HCT116 (cell line): ENCODE data around the gene PRKCD. TPM values are rescaled to one million over a fixed set of nuclear protein-coding genes. Genes with fewer than 3 reads are reported as not detected.

Experiments used
- ATAC-seq: fragments of 200-7000 bp; cut with Tn5 transposase; 2 replicates; pipeline ENCODE4 v1.9.1; 2020; ENCODE audit warnings: mild to moderate bottlenecking, moderate library complexity
- BruUV-seq: library from RNA; stranded (reverse); fragments of 400-500 nt; replicated peaks from 2 replicates; lab custom pipeline; 2021; lab: Mats Ljungman, UMichigan
- CTCF ChIA-PET: fragments of 300-600 bp; sonication (Branson Sonifier 250); formaldehyde crosslinking; loops from one replicate; lab custom pipeline; 2021; ENCODE audit warnings: antibody characterized with exemption; lab: Charles Lee
- POLR2A ChIA-PET: fragments of 300-600, 350-600 bp; sonication (Branson Sonifier 250); formaldehyde crosslinking; loops from one replicate; lab custom pipeline; 2021; ENCODE audit warnings: antibody characterized with exemption; lab: Charles Lee
- RAD21 ChIA-PET, 2 experiments: fragments of 300-600 bp; sonication (Branson Sonifier 250); formaldehyde crosslinking; loops; one replicate each; lab custom pipeline; 2023; ENCODE audit warnings: low total read pairs in 2 of 2; ENCODE audit not compliant: uncharacterized antibody in 2 of 2, unreplicated experiment in 2 of 2, low non-redundant PET in 1 of 2; lab: Charles Lee
- DNase-seq: peaks from one replicate; pipeline ENCODE4 v3.0.0-alpha.2; 2010; ENCODE audit warnings: low read depth, low spot score
- H2AFZ ChIP-seq: fragments of 200-600 bp; shearing (Covaris generic), sonication (generic); 2 replicates; pipeline ENCODE4 v1.6.1; 2017; ENCODE audit warnings: low read depth, mixed run types, mixed read lengths, antibody characterized with exemption, low read length; ENCODE audit not compliant: poor library complexity, severe bottlenecking
- H3K27ac ChIP-seq: 2 replicates; pipeline ENCODE4 v1.5.1; 2012; ENCODE audit warnings: low read depth, low read length
- H3K27me3 ChIP-seq: fragments of 200-600 bp; sonication (generic); 2 replicates; pipeline ENCODE4 v1.6.1; 2016; ENCODE audit warnings: mixed run types, low read length, mixed read lengths; ENCODE audit not compliant: insufficient read depth
- H3K36me3 ChIP-seq, 2 experiments: fragments of 200-500 bp in 1 of 2; fragments of 200-600 bp in 1 of 2; sonication (Bioruptor generic) in 1 of 2; sonication (generic) in 1 of 2; 2 replicates each; pipeline versions ENCODE4 v1.5.1 to v1.6.1; 2014 to 2016; ENCODE audit warnings: low read length in 2 of 2, inconsistent platforms in 1 of 2, mixed read lengths in 1 of 2, mixed run types in 1 of 2; ENCODE audit not compliant: insufficient read depth in 2 of 2, control insufficient read depth in 1 of 2
- H3K4me1 ChIP-seq, 2 experiments: fragments of 200-600 bp in 1 of 2; sonication (generic) in 1 of 2; 2 replicates each; pipeline versions ENCODE4 v1.5.1 to v1.6.1; 2012 to 2017; ENCODE audit warnings: low read length in 2 of 2, inconsistent platforms in 1 of 2, mild to moderate bottlenecking in 1 of 2, mixed read lengths in 1 of 2, mixed run types in 1 of 2, moderate library complexity in 1 of 2; ENCODE audit not compliant: insufficient read depth in 2 of 2, control insufficient read depth in 1 of 2
- H3K4me2 ChIP-seq: fragments of 200-600 bp; sonication (generic); 2 replicates; pipeline ENCODE4 v1.6.1; 2017; ENCODE audit warnings: mixed run types, low read length, mixed read lengths
- H3K4me3 ChIP-seq, 2 experiments: fragments of 200-600 bp in 1 of 2; sonication (generic) in 1 of 2; replicated peaks in 1 of 2; 2 replicates each; pipeline ENCODE4 v1.5.1; 2011 to 2016; ENCODE audit warnings: low read length in 2 of 2, control low read depth in 1 of 2, low read depth in 1 of 2, mild to moderate bottlenecking in 1 of 2, mixed read lengths in 1 of 2, mixed run types in 1 of 2
- H3K79me2 ChIP-seq: fragments of 200-600 bp; sonication (generic); 2 replicates; pipeline ENCODE4 v1.6.1; 2017; ENCODE audit warnings: mild to moderate bottlenecking, mixed run types, low read length, moderate library complexity, mixed read lengths; ENCODE audit not compliant: insufficient read depth
- H3K9ac ChIP-seq: fragments of 200-600 bp; sonication (generic); 2 replicates; pipeline ENCODE4 v1.6.1; 2016; ENCODE audit warnings: low read length, mixed read lengths
- H3K9me2 ChIP-seq: fragments of 200-600 bp; sonication (generic), shearing (Covaris generic); 2 replicates; pipeline ENCODE4 v1.6.1; 2017; ENCODE audit warnings: mixed run types, mild to moderate bottlenecking, moderate library complexity; ENCODE audit not compliant: insufficient read depth
- H3K9me3 ChIP-seq, 2 experiments: fragments of 200-500 bp in 1 of 2; fragments of 200-600 bp in 1 of 2; sonication (Bioruptor generic) in 1 of 2; sonication (generic) in 1 of 2; 2 replicates each; pipeline ENCODE4 v1.6.1; 2014 to 2017; ENCODE audit warnings: low read length in 2 of 2, mixed read lengths in 2 of 2, inconsistent platforms in 1 of 2, low read depth in 1 of 2, mild to moderate bottlenecking in 1 of 2, mixed run types in 1 of 2, moderate library complexity in 1 of 2; ENCODE audit not compliant: control insufficient read depth in 1 of 2, insufficient read depth in 1 of 2
- H4K20me1 ChIP-seq: fragments of 200-600 bp; sonication (generic), shearing (Covaris generic); 2 replicates; pipeline ENCODE4 v1.6.1; 2017; ENCODE audit warnings: mixed run types, mild to moderate bottlenecking, moderate library complexity; ENCODE audit not compliant: insufficient read depth
- CEBPB ChIP-seq: IDR thresholded peaks from 2 replicates; pipeline ENCODE4 v1.6.1; 2012; ENCODE audit warnings: low read depth
- EGR1 ChIP-seq: IDR thresholded peaks from 2 replicates; pipeline ENCODE4 v1.6.1; 2012; ENCODE audit warnings: low read depth
- EZH2 ChIP-seq: fragments of 200-600 bp; sonication (generic); IDR thresholded peaks from 2 replicates; pipeline ENCODE4 v1.6.1; 2017; ENCODE audit warnings: antibody characterized with exemption, mixed run types
- POLR2A ChIP-seq: IDR thresholded peaks from 2 replicates; pipeline ENCODE4 v1.7.0; 2011; ENCODE audit warnings: borderline replicate concordance; ENCODE audit not compliant: insufficient read depth, insufficient read length; ENCODE audit errors: extremely low read depth
- SIN3A ChIP-seq: IDR thresholded peaks from 2 replicates; pipeline ENCODE4 v1.6.1; 2012; ENCODE audit warnings: low read depth
- SRF ChIP-seq: IDR thresholded peaks from 2 replicates; pipeline ENCODE4 v1.6.1; 2012; ENCODE audit warnings: low read depth
- TCF7L2 ChIP-seq: IDR thresholded peaks from 2 replicates; pipeline ENCODE4 v1.7.0; 2011; ENCODE audit warnings: borderline replicate concordance, inconsistent platforms; ENCODE audit not compliant: insufficient read depth, insufficient read length; ENCODE audit errors: extremely low read depth
- YY1 ChIP-seq: IDR thresholded peaks from 2 replicates; pipeline ENCODE4 v1.6.1; 2011; ENCODE audit warnings: low read length, low read depth, moderate library complexity, mild to moderate bottlenecking; ENCODE audit not compliant: insufficient replicate concordance; ENCODE audit errors: extremely low read depth
- ZFX ChIP-seq: fragments of 450-650 bp; IDR thresholded peaks from 2 replicates; pipeline ENCODE4 v1.6.1; 2017
- ZNF274 ChIP-seq: fragments of 200-500 bp; sonication (Bioruptor generic); IDR thresholded peaks from 2 replicates; pipeline ENCODE4 v1.6.1; 2014; ENCODE audit warnings: mild to moderate bottlenecking, low read depth, low read length, inconsistent platforms
- intact Hi-C: fragments of 100-400 bp; cut with micrococcal nuclease; formaldehyde crosslinking; loops from 2 replicates; pipeline ENCODE4 v1.10.0; 2022
- total RNA-seq: library from RNA; stranded (reverse); gene quantifications from one replicate; pipeline ENCODE4 v1.2.1, GENCODE V29; 2021; ENCODE audit not compliant: unreplicated experiment

Gene PRKCD
- total RNA-seq, 1 experiment from 2014 or later: 34.4 TPM

GRCh38 chr3:53187430-53187829, 26.4 kb downstream of the PRKCD start:
- Histone ChIP-seq H3K9me3 (no peaks in the 10 kb centered on the region), H3K4me3 (no peak overlapping the region), H3K4me1 (no peaks in the 10 kb centered on the region), H3K4me2 (no peak overlapping the region), H4K20me1 (no peaks in the 10 kb centered on the region), H2AFZ (no peak overlapping the region), H3K27ac (no peak overlapping the region), H3K9me2 (no peaks in the 10 kb centered on the region), H3K9ac (no peak overlapping the region), H3K79me2 (no peaks in the 10 kb centered on the region), H3K36me3 (peaks cover 8 to 16% of the 10 kb centered on the region in 2 experiments), H3K27me3 (no peaks in the 10 kb centered on the region)
- TF ChIP-seq ZFX: no peak
- intact Hi-C loops: no loop called here
- POLR2A ChIA-PET: no interaction called here
- ATAC-seq (no peak), DNase-seq (no peak)
- BruUV-seq: no TSS peak
- RAD21 ChIA-PET: no interaction called here
- CTCF ChIA-PET: interaction anchor here (1.1 kb wide), 1 partner anchor 9 kb away, joined by 4 read pairs; no protein-coding TSS in a partner anchor

- RAD21 ChIA-PET: no interaction called here
- H2AFZ ChIP-seq: no peak overlapping the region
- no peak overlapping the region for H3K27ac ChIP-seq
- H3K9ac ChIP-seq: no peak overlapping the region
- H3K4me1 ChIP-seq: peaks cover 0 to under 1% of the 10 kb centered on the region in 2 experiments; a peak in 1 of 4 replicates
- no peaks in the 10 kb centered on the region for H3K9me3 ChIP-seq
- intact Hi-C loops: no loop called here
- DNase-seq (no peak), ATAC-seq (no peak)
- POLR2A ChIA-PET: no interaction called here
- H3K36me3 ChIP-seq: peaks cover 6 to 16% of the 10 kb centered on the region in 2 experiments
- no peaks in the 10 kb centered on the region for H4K20me1 ChIP-seq
- CTCF ChIA-PET: interaction anchor here (1.1 kb wide), 1 partner anchor 8 kb away, joined by 4 read pairs; no protein-coding TSS in a partner anchor
- no TSS peak for BruUV-seq
- no peak overlapping the region for H3K4me2 ChIP-seq
- no peak overlapping the region for H3K4me3 ChIP-seq
- no peaks in the 10 kb centered on the region for H3K9me2 ChIP-seq
- no peaks in the 10 kb centered on the region for H3K27me3 ChIP-seq
- H3K79me2 ChIP-seq: no peaks in the 10 kb centered on the region
- no peak for TF ChIP-seq CEBPB
- TF ChIP-seq POLR2A: no peak
- TF ChIP-seq TCF7L2: no peak
- TF ChIP-seq EZH2: no peak
- no peak for TF ChIP-seq SRF
- TF ChIP-seq ZNF274: no peak
- no peak for TF ChIP-seq SIN3A
- TF ChIP-seq YY1: no peak
- TF ChIP-seq EGR1: no peak
These were observed 27.2 kb downstream of the PRKCD start for GRCh38 chr3:53188136-53188685.
